ENCODE measurements around the gene AREL1.

The AREL1 gene

DNA sequence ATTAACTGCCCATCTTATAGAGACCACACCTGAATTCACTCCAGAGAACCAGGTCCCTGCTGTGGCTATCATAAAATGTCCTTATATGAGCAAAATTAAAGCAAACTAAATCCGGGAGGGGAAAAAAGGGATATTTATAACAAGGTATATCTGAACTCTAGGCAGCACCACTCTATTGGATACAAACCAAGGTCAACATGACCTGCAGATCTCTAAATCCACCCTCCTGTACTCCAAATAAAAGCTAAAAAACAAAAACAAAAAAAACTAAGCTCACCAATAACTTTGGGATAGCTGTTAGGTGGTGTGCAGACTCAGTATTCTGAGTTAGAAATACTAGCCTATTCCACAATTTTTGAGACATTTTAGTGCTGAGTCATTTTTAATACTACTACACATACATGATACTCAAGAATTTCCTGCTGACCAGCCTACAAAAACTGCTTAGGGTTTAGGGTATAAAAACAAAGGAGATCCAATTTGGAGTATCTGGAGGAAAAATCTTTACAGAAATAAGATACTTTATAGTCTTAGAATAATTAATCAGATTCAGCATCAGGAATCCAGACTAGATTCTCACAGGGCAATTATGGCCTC lies 54.2 kb downstream of the AREL1 start:
- no peak for DNase-seq

DNA sequence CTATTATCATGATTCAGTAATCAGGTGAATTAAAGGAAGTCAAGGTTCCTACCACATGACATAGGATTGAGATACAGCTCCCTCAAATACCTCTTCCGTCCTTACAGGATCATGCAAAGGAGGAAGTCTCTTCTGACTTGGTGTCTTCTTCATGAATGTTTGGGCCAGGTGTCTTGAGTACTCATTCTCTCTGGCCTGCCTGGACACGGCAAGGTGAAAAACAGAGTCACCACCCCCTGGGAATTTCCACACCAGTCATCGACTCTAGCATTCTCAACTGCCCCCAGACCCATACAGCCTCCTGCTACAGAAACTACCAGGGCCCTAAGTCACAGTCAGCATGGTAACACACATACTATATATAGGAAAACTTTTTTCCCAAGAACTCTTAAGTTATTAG lies 55.9 kb downstream of the AREL1 start:
- DNase-seq = no peak

DNA sequence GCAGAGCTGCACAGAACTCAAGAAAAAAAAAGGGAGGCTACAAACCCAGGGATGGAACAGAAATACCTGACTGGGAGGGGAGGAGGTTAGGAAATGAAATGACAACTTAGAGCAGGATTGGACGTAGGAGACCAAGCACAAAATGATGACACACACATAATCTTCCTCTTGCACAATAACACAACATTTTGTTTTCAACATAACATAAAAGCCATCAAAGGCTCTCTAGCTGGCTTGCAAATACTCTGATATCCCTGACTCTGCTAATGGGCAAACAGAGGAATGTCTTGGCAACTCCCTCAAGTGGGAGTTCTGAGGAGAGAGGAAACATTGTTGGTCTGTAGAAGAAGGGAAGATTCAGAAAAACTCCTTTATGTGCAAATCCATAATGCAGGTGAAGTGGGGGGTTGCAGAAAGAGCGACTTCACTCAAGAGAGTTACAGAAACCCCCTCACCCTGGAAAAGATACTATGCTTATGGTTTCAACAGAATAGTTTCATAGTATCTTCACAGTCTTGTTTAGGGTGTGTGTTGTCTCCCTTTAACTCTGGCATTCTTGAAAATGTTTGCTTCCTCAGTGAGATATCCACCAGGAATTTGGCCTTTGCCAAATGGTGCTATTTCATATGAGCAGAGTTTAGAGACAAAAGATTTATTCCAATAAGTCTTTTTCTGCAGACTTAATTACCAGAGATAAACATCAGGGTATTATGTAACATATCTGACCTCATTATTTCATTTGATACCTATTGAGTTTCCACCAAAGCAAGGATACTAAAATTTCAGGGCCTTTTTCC lies 57.1 kb downstream of the AREL1 start:
- no peak for DNase-seq

DNA sequence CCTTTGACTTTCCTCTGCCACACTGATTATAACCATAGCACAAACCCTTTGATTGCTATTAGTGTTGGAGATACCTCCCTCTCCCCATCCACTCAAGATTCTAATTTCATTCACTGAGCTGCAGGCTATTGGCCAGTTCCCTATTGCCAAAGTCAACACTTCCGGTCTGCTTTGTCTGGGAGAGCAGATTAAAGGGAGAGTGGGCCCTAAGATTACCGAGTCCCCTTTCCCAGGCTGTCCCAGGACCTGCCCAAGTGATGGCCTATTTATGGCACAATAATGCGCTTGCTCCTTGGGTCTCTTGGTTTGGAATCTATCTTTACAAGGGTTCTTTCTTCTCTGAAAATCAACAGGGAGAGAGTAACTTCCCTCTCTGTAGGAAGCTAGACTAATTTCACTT lies 57.9 kb downstream of the AREL1 start:
- DNase-seq = no peak

- no peak for DNase-seq
Observed at GRCh38 chr14:74653386-74654138, 59.3 kb downstream of the AREL1 start.

DNA sequence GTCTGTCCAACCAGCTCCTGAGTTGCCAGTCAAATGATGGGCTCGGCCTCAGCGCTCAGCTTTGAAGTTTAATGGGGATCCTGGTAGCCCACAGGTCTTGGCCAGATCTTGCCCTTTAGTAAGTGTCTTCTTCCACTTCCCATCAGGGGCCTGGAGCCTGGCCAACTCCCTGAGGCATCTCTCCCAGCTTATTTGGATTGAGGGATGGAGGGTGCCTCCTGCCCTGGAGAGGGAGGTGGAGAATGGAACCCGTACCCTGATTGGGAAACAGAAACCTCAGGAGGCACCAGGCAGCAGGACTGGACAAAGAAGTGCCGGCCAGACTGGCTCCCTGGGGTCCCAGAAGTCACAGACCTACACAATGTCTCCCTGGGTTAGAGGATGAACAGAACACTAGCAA lies 60.3 kb downstream of the AREL1 start:
- DNase-seq = no peak

DNA sequence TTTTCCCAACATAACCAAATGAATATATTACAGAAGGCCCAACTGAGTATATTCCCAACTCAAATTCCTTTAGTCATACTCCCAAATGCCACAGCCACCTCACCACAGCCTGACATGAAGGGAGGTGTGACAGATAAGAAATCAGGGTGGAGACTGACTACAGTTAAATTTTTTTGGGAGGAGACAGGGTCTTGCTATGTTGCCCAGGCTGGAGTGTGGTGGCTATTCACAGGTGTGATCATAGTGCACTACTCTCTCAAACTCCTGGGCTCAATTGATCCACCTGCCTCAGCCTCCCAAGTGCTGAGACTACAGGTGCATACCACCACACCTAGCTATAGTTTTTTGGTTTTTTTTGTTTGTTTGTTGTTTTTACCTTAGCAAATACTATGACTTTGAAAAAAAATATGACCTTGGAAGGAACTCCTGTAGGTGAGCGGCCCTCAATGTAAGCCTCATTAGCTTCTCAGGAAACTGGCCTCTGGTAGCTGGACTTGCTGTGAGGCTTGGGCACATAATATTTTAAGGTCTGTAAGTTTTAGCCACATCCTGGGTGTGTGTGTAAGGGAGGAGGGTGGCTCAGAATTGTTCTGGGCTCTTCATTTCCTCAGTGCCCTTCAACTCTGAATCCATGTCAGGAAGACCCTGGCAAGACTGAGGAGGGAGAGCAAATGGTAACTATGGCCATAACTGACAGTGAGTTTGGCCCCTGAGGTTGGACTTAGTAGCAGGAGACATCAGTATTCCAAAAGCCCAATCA lies 61.8 kb downstream of the AREL1 start:
- DNase-seq = no peak

DNA sequence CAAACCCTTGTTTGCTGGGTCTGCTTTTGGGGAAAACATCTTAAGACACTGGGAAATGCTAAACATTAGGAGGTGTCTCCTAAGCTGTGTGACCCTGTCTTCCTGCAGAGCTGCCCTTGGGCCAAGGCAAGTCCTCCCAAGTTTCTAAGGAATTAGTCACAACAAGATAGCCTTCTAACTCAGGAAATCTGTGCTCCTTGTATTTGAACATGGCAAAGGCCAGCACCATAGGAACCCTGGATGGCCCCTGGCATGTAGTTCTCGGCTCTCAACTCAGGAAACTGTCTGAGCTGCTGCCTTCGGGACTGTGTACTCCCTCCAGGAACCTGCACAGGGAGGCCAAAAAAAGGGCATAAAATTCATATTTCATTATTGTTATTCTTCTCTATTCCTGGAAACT lies 63.2 kb downstream of the AREL1 start:
- no peak for DNase-seq

- no peak for DNase-seq
Observed at GRCh38 chr14:74649167-74649566, 63.7 kb downstream of the AREL1 start.

- DNase-seq = no peak
Observed at GRCh38 chr14:74648601-74649000, 64.3 kb downstream of the AREL1 start.

DNA sequence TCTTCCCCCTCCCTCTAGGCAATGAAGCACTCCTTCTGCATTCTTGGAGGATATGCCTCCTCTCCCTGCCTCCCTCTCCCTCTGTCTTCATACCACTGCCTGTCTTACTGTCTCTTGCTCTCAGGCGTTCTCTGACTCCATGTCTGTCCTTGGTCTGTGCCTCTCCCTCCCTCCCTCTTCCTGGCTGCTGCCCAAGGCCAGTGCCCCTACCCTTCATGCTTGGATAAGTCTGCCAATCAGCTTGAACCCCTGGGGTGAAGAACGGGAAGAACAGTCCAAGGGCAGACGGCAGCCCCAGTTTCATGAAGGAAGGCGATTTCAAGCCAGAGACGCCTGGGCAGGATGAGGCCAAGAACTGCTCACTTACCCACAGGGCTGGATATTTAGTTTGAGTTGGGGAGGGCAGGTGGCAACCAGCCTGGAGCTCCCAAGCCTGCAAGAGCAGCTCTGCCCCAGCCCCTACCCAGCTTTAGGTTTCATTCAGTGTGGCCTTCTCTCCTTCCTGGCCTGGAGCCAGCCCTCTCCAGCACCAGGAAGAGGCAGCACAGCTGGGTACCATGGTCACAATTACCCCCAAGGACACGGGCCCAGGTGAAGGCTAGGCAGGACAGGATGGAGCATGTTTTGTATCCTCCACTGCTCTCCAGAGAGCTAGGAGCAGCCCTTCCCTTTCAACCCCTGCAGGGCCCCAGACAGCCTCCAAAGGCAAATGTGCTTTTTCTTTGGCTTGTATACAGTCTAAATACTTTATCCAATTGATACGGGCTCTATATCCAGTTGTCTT lies 65.0 kb downstream of the AREL1 start:
- no peak for DNase-seq

DNA sequence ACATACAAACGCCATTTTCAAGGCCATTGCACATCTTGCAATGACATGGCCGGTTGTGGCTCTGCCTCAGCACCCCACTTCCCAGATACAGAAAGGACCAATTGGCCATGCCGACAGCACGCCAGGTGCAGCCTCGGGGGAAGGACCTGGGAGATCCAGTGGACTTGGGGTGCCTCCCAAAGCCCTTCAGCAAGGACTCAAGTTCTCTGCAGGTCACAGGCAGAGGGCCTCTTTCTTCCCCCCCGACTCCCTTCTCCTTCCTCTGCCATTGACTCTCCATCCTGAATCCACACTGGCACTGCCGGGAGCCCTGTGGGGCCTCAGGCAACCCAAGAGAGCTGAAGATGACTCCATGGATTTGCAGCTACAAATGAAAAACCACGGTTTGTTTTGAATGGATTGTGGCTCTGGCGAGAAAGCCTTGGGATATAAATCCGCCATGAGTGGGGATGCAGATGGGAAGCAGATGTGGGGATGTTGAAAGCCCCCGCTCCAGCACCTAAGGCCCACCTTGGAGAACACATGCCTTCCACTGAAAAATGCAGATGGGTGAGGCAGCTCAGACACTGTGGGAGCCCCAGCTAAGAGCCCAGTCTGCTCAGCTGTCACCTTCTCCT lies 65.7 kb downstream of the AREL1 start:
- DNase-seq = no peak

- no peak for DNase-seq
Observed at GRCh38 chr14:74645756-74646470, 67.0 kb downstream of the AREL1 start.

DNA sequence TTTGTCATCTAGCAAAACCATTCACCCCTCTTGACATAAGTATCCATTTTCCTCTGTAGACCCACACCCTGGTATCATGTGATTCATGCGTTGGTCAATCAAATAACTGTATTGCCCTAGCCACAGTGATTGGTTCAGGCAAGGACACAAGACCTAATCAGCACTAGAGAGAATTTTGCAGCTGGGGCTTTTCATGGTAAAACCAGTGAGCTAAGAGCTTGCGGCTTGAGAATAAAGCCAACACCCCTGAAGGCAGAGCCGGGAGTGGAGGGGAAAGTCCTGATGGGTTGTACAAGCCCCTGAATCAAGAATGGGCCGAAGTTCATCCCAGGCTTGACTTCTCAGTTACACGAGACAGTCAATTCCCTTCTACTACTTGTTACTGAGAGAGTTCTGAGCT lies 67.6 kb downstream of the AREL1 start:
- DNase-seq = no peak

- DNase-seq = no peak
Observed at GRCh38 chr14:74641601-74642391, 71.1 kb downstream of the AREL1 start.

GRCh38 chr14:74638966-74639365 lies 73.9 kb downstream of the AREL1 start:
- DNase-seq = no peak

- no peak for DNase-seq
Observed at GRCh38 chr14:74638066-74638465, 74.8 kb downstream of the AREL1 start.

GRCh38 chr14:74637178-74637550 lies 75.7 kb downstream of the AREL1 start:
- no peak for DNase-seq

- no peak for DNase-seq
Observed at GRCh38 chr14:74636424-74637177, 76.3 kb downstream of the AREL1 start.

DNA sequence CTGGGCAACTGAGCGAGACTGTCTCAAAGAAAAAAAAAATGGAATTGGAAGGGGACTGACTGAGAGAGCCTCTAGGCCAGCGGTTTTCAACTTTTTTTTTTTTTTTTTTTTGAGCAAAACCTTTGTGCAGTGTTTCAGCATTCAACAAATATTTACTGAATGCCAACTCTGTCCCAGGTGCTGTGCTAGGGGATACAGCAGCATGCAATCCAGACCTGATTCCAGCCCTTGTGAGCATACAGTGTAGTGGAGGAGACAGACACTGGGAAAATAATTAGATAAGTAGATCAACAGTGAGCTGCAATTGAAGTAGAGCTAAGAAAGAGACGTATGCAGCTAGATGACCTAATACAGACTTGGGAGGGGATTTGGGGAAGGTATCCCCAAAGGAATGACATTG lies 77.0 kb downstream of the AREL1 start:
- no peak for DNase-seq

Measured in stimulated activated CD8-positive, alpha-beta memory T cell treated with anti-CD3 and anti-CD28 coated beads, Interleukin-4, amount 100 ng/mL, for 48 hours (primary cell).